ENCODE measurements around the gene PRRC2A.

DNA sequence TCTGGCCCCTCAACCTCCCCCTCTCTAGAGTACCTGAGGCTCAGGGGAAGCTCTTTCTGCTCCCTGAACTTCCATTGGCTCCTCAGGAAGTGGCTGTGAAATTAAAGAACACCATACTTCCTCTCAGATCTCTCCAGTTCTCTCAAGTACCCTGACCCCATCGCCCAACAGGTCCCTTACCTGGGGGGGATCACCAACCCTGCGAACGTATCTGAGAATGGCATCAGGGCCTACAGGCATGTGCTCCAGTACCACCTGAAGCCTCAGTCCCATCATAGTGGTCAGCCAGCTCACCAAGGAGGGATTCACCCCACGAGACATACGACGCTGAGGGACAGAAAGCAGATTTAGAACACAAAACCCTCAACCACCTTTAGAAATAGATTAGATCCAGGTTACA is 20.1 kb downstream of the PRRC2A start:
- TF ChIP-seq, protein P1, sequence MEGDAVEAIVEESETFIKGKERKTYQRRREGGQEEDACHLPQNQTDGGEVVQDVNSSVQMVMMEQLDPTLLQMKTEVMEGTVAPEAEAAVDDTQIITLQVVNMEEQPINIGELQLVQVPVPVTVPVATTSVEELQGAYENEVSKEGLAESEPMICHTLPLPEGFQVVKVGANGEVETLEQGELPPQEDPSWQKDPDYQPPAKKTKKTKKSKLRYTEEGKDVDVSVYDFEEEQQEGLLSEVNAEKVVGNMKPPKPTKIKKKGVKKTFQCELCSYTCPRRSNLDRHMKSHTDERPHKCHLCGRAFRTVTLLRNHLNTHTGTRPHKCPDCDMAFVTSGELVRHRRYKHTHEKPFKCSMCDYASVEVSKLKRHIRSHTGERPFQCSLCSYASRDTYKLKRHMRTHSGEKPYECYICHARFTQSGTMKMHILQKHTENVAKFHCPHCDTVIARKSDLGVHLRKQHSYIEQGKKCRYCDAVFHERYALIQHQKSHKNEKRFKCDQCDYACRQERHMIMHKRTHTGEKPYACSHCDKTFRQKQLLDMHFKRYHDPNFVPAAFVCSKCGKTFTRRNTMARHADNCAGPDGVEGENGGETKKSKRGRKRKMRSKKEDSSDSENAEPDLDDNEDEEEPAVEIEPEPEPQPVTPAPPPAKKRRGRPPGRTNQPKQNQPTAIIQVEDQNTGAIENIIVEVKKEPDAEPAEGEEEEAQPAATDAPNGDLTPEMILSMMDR (IDR thresholded peaks at IDR 0.05) = no peak
- no peak for TF ChIP-seq POLR2AphosphoS5 (IDR thresholded peaks at IDR 0.05)
